ENCODE data around the gene NR3C2. TPM values are rescaled to one million over a fixed set of nuclear protein-coding genes. Genes with fewer than 3 reads are reported as not detected.

The NR3C2 gene
- total and polyA plus RNA-seq, 2 experiments from 2014 or later: 1.2 to 3.0 TPM

GRCh38 chr4:148448141-148448540 lies 5.9 kb upstream of the NR3C2 start:
- DNase-seq (ENCODE audit: low spot score): no peak
- Histone ChIP-seq H4K20me1 (replicated peaks; ENCODE audit: insufficient read depth) (no peaks in the 10 kb centered on the region), H3K27ac (ENCODE audit: low read depth) (no peak overlapping the region), H3K9me2 (ENCODE audit: insufficient read depth) (no peaks in the 10 kb centered on the region), H3K79me2 (replicated peaks; ENCODE audit: insufficient read depth) (no peaks in the 10 kb centered on the region), H3K4me1 (ENCODE audit: insufficient read depth) (peaks cover 13% of the 10 kb centered on the region), H2AFZ (no peak overlapping the region), H3F3A (replicated peaks; ENCODE audit: low read depth) (no peaks in the 10 kb centered on the region), H3K4me3 (no peak overlapping the region), H3K4me2 (no peak overlapping the region), H3K27me3 (ENCODE audit: insufficient read depth) (peaks cover 34% of the 10 kb centered on the region), H3K36me3 (ENCODE audit: insufficient read depth) (no peaks in the 10 kb centered on the region)
- no peak for TF ChIP-seq ZNF331 (CRISPR knock-in tag; IDR thresholded peaks at IDR 0.05; ENCODE audit: low read depth)
- TF ChIP-seq, protein P1, sequence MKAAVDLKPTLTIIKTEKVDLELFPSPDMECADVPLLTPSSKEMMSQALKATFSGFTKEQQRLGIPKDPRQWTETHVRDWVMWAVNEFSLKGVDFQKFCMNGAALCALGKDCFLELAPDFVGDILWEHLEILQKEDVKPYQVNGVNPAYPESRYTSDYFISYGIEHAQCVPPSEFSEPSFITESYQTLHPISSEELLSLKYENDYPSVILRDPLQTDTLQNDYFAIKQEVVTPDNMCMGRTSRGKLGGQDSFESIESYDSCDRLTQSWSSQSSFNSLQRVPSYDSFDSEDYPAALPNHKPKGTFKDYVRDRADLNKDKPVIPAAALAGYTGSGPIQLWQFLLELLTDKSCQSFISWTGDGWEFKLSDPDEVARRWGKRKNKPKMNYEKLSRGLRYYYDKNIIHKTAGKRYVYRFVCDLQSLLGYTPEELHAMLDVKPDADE (IDR thresholded peaks at IDR 0.05): no peak
- TF ChIP-seq CTCF (conservative IDR thresholded peaks at IDR 0.05; ENCODE audit: low read depth in 2 of 2): no peak
- TF ChIP-seq NANOG (IDR thresholded peaks at IDR 0.05; ENCODE audit: borderline replicate concordance): no peak
- TF ChIP-seq REST (IDR thresholded peaks at IDR 0.05; ENCODE audit: unreplicated experiment): no peak
- TF ChIP-seq EZH2phosphoT487 (IDR thresholded peaks at IDR 0.05; ENCODE audit: unreplicated experiment): no peak
- TF ChIP-seq STAT1 (IDR thresholded peaks at IDR 0.05; ENCODE audit: unreplicated experiment): no peak
- TF ChIP-seq EZH2 (IDR thresholded peaks at IDR 0.05; ENCODE audit: low read depth, unreplicated experiment): no peak
- no peak for TF ChIP-seq ZNF114 (CRISPR knock-in tag; IDR thresholded peaks at IDR 0.05)
- H3K4me1 Mint-ChIP-seq: peaks cover 4% of the 10 kb centered on the region; the same call in 2 of the 3 replicates
- H3K9me3 Mint-ChIP-seq: no peaks in the 10 kb centered on the region
- H3K27me3 Mint-ChIP-seq (ENCODE audit: insufficient read depth, low read depth, poor library complexity): peaks cover 28% of the 10 kb centered on the region
- no peak for ATAC-seq
- no peak overlapping the region for H3K4me3 Mint-ChIP-seq
- H3K27ac Mint-ChIP-seq: no peak overlapping the region
- H3K36me3 Mint-ChIP-seq (ENCODE audit: low read depth): no peaks in the 10 kb centered on the region

DNA sequence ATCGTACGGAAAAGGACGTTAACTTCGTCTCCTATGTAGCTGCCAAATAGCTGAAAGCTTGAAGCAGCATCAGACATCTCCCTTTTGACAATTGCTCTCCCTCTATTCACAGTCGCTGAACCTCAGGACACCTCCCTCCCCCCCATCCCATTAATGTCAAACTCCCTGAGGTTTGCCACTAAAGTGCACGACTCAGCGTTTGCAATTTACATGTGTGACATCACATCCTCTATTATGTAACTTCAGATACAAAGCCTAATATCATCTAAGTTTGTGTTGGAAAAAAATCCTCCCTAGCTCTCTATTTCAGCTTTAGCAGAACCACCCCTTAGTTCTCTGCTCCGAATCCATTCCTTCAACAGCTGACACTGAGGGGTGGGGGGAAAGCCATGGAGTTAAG lies 5.5 kb upstream of the NR3C2 start:
- H4K20me1 ChIP-seq (replicated peaks; ENCODE audit: insufficient read depth): no peaks in the 10 kb centered on the region
- H3K4me1 Mint-ChIP-seq: peaks cover 4% of the 10 kb centered on the region; the same call in 2 of the 3 replicates
- peaks cover 33% of the 10 kb centered on the region for H3K27me3 Mint-ChIP-seq (ENCODE audit: insufficient read depth, low read depth, poor library complexity)
- ATAC-seq (no peak), DNase-seq (ENCODE audit: low spot score) (no peak)
- no peak overlapping the region for H3K4me3 Mint-ChIP-seq
- H3K27ac ChIP-seq (ENCODE audit: low read depth): no peak overlapping the region
- H3F3A ChIP-seq (replicated peaks; ENCODE audit: low read depth): no peaks in the 10 kb centered on the region
- H3K27ac Mint-ChIP-seq: no peak overlapping the region
- no peaks in the 10 kb centered on the region for H3K9me3 Mint-ChIP-seq
- H3K36me3 ChIP-seq (ENCODE audit: insufficient read depth): no peaks in the 10 kb centered on the region
- no peaks in the 10 kb centered on the region for H3K36me3 Mint-ChIP-seq (ENCODE audit: low read depth)
- no peak overlapping the region for H3K4me2 ChIP-seq
- H3K27me3 ChIP-seq (ENCODE audit: insufficient read depth): peaks cover 39% of the 10 kb centered on the region
- no peak overlapping the region for H3K4me3 ChIP-seq
- no peaks in the 10 kb centered on the region for H3K79me2 ChIP-seq (replicated peaks; ENCODE audit: insufficient read depth)
- H3K9me2 ChIP-seq (ENCODE audit: insufficient read depth): no peaks in the 10 kb centered on the region
- peaks cover 13% of the 10 kb centered on the region for H3K4me1 ChIP-seq (ENCODE audit: insufficient read depth)
- H2AFZ ChIP-seq: no peak overlapping the region
- TF ChIP-seq ZNF114 (CRISPR knock-in tag; IDR thresholded peaks at IDR 0.05) (no peak), NANOG (IDR thresholded peaks at IDR 0.05; ENCODE audit: borderline replicate concordance) (no peak), JUNB (IDR thresholded peaks at IDR 0.05; ENCODE audit: unreplicated experiment) (no peak), CTCF (conservative IDR thresholded peaks at IDR 0.05; ENCODE audit: low read depth in 2 of 2) (no peak), ZNF331 (CRISPR knock-in tag; IDR thresholded peaks at IDR 0.05; ENCODE audit: low read depth) (no peak)
- TF ChIP-seq, protein P1 (IDR thresholded peaks at IDR 0.05): no peak
